SK-N-SH treated with all-trans-retinoic acid at 6 μM for 48 hours (cell line): Measurements from ENCODE around the gene NCK2.

Source experiments
- ATAC-seq: fragments of 200-7000 bp; cut with Tn5 transposase; 3 replicates; pipeline ENCODE4 v1.9.1; 2020; ENCODE audit warnings: mild to moderate bottlenecking, moderate library complexity
- ARNTL ChIP-seq: fragments of 450-650 bp; formaldehyde crosslinking; IDR thresholded peaks from 2 replicates; pipeline ENCODE4 v1.5.0; 2020; ENCODE audit warnings: low read depth, mild to moderate bottlenecking, moderate library complexity, borderline replicate concordance
- BACH2 ChIP-seq: fragments of 250-450 bp; sonication (Bioruptor Pico); IDR thresholded peaks from 2 replicates; pipeline ENCODE4 v1.9.0; 2021; ENCODE audit warnings: mild to moderate bottlenecking, borderline replicate concordance
- CSDC2 ChIP-seq: fragments of 250-450 bp; sonication (Bioruptor Pico); IDR thresholded peaks from 2 replicates; pipeline ENCODE4 v1.5.0; 2020; ENCODE audit warnings: mild to moderate bottlenecking, moderate library complexity
- ESRRG ChIP-seq: fragments of 250-450 bp; sonication (Bioruptor Pico); IDR thresholded peaks from 2 replicates; pipeline ENCODE4 v1.6.1; 2021; ENCODE audit warnings: mild to moderate bottlenecking
- GLIS3 ChIP-seq: fragments of 250-450 bp; sonication (Bioruptor Pico); IDR thresholded peaks from 2 replicates; pipeline ENCODE4 v1.5.0; 2020; ENCODE audit warnings: mild to moderate bottlenecking, moderate library complexity
- ISL1 ChIP-seq: fragments of 250-450 bp; sonication (Bioruptor Pico); IDR thresholded peaks from 2 replicates; pipeline ENCODE4 v2.1.2; 2022; ENCODE audit warnings: mild to moderate bottlenecking, moderate library complexity
- OSR1 ChIP-seq: fragments of 250-450 bp; sonication (Bioruptor Pico); IDR thresholded peaks from 2 replicates; pipeline ENCODE4 v1.8.0; 2022; ENCODE audit warnings: moderate library complexity, mild to moderate bottlenecking, inconsistent platforms
- PATZ1 ChIP-seq: fragments of 250-450 bp; sonication (Bioruptor Pico); IDR thresholded peaks from 2 replicates; pipeline ENCODE4 v1.8.0; 2020; ENCODE audit warnings: mild to moderate bottlenecking, moderate library complexity, borderline replicate concordance
- POU6F1 ChIP-seq: fragments of 250-450 bp; sonication (Bioruptor Pico); IDR thresholded peaks from 2 replicates; pipeline ENCODE4 v1.8.0; 2021; ENCODE audit warnings: low read depth, mild to moderate bottlenecking, moderate library complexity, borderline replicate concordance
- PPARA ChIP-seq: fragments of 250-450 bp; sonication (Bioruptor Pico); IDR thresholded peaks from 2 replicates; pipeline ENCODE4 v1.5.0; 2020; ENCODE audit warnings: mild to moderate bottlenecking, borderline replicate concordance
- RARB ChIP-seq: fragments of 250-450 bp; sonication (Bioruptor Pico); IDR thresholded peaks from 2 replicates; pipeline ENCODE4 v1.8.0; 2021; ENCODE audit warnings: mild to moderate bottlenecking, moderate library complexity
- SNAI2 ChIP-seq: fragments of 250-450 bp; sonication (Bioruptor Pico); IDR thresholded peaks from 2 replicates; pipeline ENCODE4 v1.5.0; 2020; ENCODE audit warnings: mild to moderate bottlenecking, moderate library complexity
- TCF4 ChIP-seq: fragments of 250-450 bp; sonication (Bioruptor Pico); IDR thresholded peaks from 2 replicates; pipeline ENCODE4 v1.8.0; 2021; ENCODE audit warnings: mild to moderate bottlenecking, moderate library complexity, borderline replicate concordance
- TOX ChIP-seq: fragments of 250-450 bp; sonication (Bioruptor Pico); IDR thresholded peaks from 2 replicates; pipeline ENCODE4 v1.8.0; 2021; ENCODE audit warnings: mild to moderate bottlenecking, moderate library complexity, borderline replicate concordance
- ZC3H10 ChIP-seq: fragments of 250-450 bp; sonication (Bioruptor Pico); IDR thresholded peaks from 2 replicates; pipeline ENCODE4 v1.5.1; 2021; ENCODE audit warnings: mild to moderate bottlenecking, moderate library complexity
- ZFP30 ChIP-seq: fragments of 450-650 bp; formaldehyde crosslinking; IDR thresholded peaks from 2 replicates; pipeline ENCODE4 v1.5.0; 2022; ENCODE audit warnings: mild to moderate bottlenecking, moderate library complexity
- ZNF565 ChIP-seq: fragments of 450-650 bp; formaldehyde crosslinking; conservative IDR thresholded peaks from 2 replicates; pipeline ENCODE4 v1.5.0; 2020; ENCODE audit warnings: low read depth, mild to moderate bottlenecking, moderate library complexity
- ZNF70 ChIP-seq: fragments of 450-650 bp; formaldehyde crosslinking; IDR thresholded peaks from 2 replicates; pipeline ENCODE4 v1.5.0; 2020; ENCODE audit warnings: mild to moderate bottlenecking, moderate library complexity
- ZNF8 ChIP-seq: fragments of 450-650 bp; formaldehyde crosslinking; IDR thresholded peaks from 2 replicates; pipeline ENCODE4 v1.5.0; 2020; ENCODE audit warnings: mild to moderate bottlenecking, moderate library complexity
- TF ChIP-seq, protein P1 (sequence below): fragments of 250-450 bp; sonication (Bioruptor Pico); IDR thresholded peaks from 2 replicates; pipeline ENCODE4 v1.5.1; 2021; ENCODE audit warnings: mild to moderate bottlenecking, moderate library complexity
- TF ChIP-seq, protein P2 (sequence below): fragments of 250-450 bp; sonication (Bioruptor Pico); IDR thresholded peaks from 2 replicates; pipeline ENCODE4 v1.5.1; 2020; ENCODE audit warnings: low read depth, mild to moderate bottlenecking, moderate library complexity
- TF ChIP-seq, protein P3 (sequence below): fragments of 250-450 bp; sonication (Bioruptor Pico); IDR thresholded peaks from 2 replicates; pipeline ENCODE4 v1.5.0; 2020; ENCODE audit warnings: mild to moderate bottlenecking, moderate library complexity

NCK2 gene

GRCh38 chr2:105836840-105837692 is 92.4 kb downstream of the NCK2 start:
- no peak for ATAC-seq
- TF ChIP-seq CSDC2 (CRISPR knock-in tag): no peak
- TF ChIP-seq SNAI2 (CRISPR knock-in tag): no peak
- TF ChIP-seq ZNF70 (CRISPR knock-in tag): no peak
- TF ChIP-seq, protein P1, sequence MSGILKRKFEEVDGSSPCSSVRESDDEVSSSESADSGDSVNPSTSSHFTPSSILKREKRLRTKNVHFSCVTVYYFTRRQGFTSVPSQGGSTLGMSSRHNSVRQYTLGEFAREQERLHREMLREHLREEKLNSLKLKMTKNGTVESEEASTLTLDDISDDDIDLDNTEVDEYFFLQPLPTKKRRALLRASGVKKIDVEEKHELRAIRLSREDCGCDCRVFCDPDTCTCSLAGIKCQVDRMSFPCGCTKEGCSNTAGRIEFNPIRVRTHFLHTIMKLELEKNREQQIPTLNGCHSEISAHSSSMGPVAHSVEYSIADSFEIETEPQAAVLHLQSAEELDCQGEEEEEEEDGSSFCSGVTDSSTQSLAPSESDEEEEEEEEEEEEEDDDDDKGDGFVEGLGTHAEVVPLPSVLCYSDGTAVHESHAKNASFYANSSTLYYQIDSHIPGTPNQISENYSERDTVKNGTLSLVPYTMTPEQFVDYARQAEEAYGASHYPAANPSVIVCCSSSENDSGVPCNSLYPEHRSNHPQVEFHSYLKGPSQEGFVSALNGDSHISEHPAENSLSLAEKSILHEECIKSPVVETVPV (CRISPR knock-in tag): no peak
- TF ChIP-seq ZFP30: no peak
- TF ChIP-seq ARNTL (CRISPR knock-in tag): no peak
- TF ChIP-seq PATZ1 (CRISPR knock-in tag): no peak

GRCh38 chr2:105839793-105840192 is 95.1 kb downstream of the NCK2 start:
- TF ChIP-seq POU6F1: no peak
- no peak for TF ChIP-seq ZNF565
- TF ChIP-seq OSR1: no peak
- no peak for TF ChIP-seq TCF4 (CRISPR knock-in tag)
- TF ChIP-seq TOX (CRISPR knock-in tag): no peak
- TF ChIP-seq GLIS3 (CRISPR knock-in tag): no peak
- TF ChIP-seq PPARA (CRISPR knock-in tag): no peak
- TF ChIP-seq ISL1 (CRISPR knock-in tag): no peak
- TF ChIP-seq ESRRG: no peak
- no peak for TF ChIP-seq ZNF70 (CRISPR knock-in tag)
- TF ChIP-seq RARB (CRISPR knock-in tag): no peak
- TF ChIP-seq ZC3H10 (CRISPR knock-in tag): no peak
- no peak for TF ChIP-seq PATZ1 (CRISPR knock-in tag)
- TF ChIP-seq, protein P2, sequence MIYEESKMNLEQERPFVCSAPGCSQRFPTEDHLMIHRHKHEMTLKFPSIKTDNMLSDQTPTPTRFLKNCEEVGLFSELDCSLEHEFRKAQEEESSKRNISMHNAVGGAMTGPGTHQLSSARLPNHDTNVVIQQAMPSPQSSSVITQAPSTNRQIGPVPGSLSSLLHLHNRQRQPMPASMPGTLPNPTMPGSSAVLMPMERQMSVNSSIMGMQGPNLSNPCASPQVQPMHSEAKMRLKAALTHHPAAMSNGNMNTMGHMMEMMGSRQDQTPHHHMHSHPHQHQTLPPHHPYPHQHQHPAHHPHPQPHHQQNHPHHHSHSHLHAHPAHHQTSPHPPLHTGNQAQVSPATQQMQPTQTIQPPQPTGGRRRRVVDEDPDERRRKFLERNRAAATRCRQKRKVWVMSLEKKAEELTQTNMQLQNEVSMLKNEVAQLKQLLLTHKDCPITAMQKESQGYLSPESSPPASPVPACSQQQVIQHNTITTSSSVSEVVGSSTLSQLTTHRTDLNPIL (CRISPR knock-in tag): no peak
- no peak for TF ChIP-seq ZNF8 (CRISPR knock-in tag)

DNA sequence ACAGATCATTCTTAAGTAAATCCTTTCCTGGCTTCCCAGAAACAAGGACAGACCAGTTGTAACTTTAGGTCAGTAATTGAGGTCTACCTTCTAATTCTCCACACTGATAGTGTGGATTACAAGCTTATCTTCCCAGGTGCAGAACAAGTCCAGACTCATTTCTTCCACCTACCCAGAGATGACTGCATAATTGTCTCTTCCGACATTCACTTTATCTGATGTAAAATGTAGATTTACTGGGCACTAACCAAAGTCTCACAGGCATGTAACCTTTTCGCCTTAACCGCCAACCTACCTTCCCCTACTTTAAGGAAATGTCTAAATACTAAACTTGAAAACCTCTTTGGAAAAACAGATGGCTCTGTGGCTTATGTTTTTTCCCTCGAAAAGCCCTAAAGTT is 96.2 kb downstream of the NCK2 start:
- TF ChIP-seq ZNF565 (no peak), ESRRG (no peak), SNAI2 (CRISPR knock-in tag) (no peak), POU6F1 (no peak), TCF4 (CRISPR knock-in tag) (no peak), BACH2 (CRISPR knock-in tag) (no peak), ZFP30 (no peak), CSDC2 (CRISPR knock-in tag) (no peak)
- TF ChIP-seq, protein P3, sequence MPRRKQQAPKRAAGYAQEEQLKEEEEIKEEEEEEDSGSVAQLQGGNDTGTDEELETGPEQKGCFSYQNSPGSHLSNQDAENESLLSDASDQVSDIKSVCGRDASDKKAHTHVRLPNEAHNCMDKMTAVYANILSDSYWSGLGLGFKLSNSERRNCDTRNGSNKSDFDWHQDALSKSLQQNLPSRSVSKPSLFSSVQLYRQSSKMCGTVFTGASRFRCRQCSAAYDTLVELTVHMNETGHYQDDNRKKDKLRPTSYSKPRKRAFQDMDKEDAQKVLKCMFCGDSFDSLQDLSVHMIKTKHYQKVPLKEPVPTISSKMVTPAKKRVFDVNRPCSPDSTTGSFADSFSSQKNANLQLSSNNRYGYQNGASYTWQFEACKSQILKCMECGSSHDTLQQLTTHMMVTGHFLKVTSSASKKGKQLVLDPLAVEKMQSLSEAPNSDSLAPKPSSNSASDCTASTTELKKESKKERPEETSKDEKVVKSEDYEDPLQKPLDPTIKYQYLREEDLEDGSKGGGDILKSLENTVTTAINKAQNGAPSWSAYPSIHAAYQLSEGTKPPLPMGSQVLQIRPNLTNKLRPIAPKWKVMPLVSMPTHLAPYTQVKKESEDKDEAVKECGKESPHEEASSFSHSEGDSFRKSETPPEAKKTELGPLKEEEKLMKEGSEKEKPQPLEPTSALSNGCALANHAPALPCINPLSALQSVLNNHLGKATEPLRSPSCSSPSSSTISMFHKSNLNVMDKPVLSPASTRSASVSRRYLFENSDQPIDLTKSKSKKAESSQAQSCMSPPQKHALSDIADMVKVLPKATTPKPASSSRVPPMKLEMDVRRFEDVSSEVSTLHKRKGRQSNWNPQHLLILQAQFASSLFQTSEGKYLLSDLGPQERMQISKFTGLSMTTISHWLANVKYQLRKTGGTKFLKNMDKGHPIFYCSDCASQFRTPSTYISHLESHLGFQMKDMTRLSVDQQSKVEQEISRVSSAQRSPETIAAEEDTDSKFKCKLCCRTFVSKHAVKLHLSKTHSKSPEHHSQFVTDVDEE: no peak
- TF ChIP-seq, all 23 proteins: peak for 0

More at GRCh38 chr2:105839793-105840192, 95.1 kb downstream of the NCK2 start:
- ATAC-seq: no peak

More for the DNA sequence above, 96.2 kb downstream of the NCK2 start:
- no peak for ATAC-seq
